ENCODE results near the gene RXFP1.

- TF ChIP-seq, protein P1, sequence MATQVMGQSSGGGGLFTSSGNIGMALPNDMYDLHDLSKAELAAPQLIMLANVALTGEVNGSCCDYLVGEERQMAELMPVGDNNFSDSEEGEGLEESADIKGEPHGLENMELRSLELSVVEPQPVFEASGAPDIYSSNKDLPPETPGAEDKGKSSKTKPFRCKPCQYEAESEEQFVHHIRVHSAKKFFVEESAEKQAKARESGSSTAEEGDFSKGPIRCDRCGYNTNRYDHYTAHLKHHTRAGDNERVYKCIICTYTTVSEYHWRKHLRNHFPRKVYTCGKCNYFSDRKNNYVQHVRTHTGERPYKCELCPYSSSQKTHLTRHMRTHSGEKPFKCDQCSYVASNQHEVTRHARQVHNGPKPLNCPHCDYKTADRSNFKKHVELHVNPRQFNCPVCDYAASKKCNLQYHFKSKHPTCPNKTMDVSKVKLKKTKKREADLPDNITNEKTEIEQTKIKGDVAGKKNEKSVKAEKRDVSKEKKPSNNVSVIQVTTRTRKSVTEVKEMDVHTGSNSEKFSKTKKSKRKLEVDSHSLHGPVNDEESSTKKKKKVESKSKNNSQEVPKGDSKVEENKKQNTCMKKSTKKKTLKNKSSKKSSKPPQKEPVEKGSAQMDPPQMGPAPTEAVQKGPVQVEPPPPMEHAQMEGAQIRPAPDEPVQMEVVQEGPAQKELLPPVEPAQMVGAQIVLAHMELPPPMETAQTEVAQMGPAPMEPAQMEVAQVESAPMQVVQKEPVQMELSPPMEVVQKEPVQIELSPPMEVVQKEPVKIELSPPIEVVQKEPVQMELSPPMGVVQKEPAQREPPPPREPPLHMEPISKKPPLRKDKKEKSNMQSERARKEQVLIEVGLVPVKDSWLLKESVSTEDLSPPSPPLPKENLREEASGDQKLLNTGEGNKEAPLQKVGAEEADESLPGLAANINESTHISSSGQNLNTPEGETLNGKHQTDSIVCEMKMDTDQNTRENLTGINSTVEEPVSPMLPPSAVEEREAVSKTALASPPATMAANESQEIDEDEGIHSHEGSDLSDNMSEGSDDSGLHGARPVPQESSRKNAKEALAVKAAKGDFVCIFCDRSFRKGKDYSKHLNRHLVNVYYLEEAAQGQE (IDR thresholded peaks at IDR 0.05) = no peak
- TF ChIP-seq TAF1 (conservative IDR thresholded peaks at IDR 0.05) = no peak
Measured at GRCh38 chr4:158535130-158535614, 13.5 kb downstream of the RXFP1 start.

Measured in liver (tissue), 2 donors.